Prostate gland (tissue), 2 donors: ENCODE data around the gene SPAG6.

ENCODE experiments used
- POLR2A ChIP-seq: fragments of 450-650 bp; IDR thresholded peaks from one replicate; pipeline ENCODE4 v1.6.1; 2016; ENCODE audit warnings: antibody characterized with exemption, mild to moderate bottlenecking
- TF ChIP-seq, protein P1 (sequence below), 4 experiments: fragments of 200-600 bp in 2 of 4; fragments of 450-650 bp in 2 of 4; sonication (generic) in 2 of 4; IDR thresholded peaks; 1 replicate in 3 of 4; 2 replicates in 1 of 4; pipeline ENCODE4 v1.5.1; 2016 to 2019; ENCODE audit warnings: antibody characterized with exemption in 4 of 4, mild to moderate bottlenecking in 2 of 4, moderate library complexity in 2 of 4

DNA sequence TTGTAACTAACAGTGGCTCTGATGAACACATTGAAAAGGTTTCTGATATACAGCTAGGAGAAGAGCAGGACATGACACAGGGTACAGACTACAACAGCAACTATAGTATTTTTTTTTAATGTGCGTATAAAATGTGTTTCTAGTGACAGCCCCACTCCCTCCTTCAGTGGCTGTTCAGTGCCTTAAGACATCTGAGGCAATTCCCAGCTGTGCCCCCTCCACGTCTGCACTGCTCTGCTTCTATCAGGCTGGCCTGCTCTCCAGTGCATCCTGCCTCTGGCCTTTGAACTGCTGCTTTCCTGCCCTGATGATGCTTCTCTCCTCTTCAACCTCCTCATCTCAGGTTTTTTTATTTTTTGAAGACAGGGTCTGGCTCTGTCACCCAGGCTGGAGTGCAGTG, 111.2 kb downstream of the SPAG6 start:
- TF ChIP-seq POLR2A = no peak
- TF ChIP-seq, protein P1, sequence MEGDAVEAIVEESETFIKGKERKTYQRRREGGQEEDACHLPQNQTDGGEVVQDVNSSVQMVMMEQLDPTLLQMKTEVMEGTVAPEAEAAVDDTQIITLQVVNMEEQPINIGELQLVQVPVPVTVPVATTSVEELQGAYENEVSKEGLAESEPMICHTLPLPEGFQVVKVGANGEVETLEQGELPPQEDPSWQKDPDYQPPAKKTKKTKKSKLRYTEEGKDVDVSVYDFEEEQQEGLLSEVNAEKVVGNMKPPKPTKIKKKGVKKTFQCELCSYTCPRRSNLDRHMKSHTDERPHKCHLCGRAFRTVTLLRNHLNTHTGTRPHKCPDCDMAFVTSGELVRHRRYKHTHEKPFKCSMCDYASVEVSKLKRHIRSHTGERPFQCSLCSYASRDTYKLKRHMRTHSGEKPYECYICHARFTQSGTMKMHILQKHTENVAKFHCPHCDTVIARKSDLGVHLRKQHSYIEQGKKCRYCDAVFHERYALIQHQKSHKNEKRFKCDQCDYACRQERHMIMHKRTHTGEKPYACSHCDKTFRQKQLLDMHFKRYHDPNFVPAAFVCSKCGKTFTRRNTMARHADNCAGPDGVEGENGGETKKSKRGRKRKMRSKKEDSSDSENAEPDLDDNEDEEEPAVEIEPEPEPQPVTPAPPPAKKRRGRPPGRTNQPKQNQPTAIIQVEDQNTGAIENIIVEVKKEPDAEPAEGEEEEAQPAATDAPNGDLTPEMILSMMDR (IDR thresholded peaks at IDR 0.05) = no peak
